H1 (cell line): ENCODE measurements around the gene ARNT2.

Experiments used
- BCL11A ChIP-seq, 2 experiments: IDR thresholded peaks; one replicate each; pipeline ENCODE4 v1.6.1; 2011; ENCODE audit warnings: low read depth in 2 of 2, low read length in 2 of 2, mild to moderate bottlenecking in 2 of 2
- CHD2 ChIP-seq: IDR thresholded peaks from 2 replicates; pipeline ENCODE4 v1.6.1; 2012; ENCODE audit warnings: low read length, improper control_type of control experiment
- HDAC2 ChIP-seq, 2 experiments: fragments of 300-600 bp in 1 of 2; sonication (generic) in 1 of 2; IDR thresholded peaks; 2 replicates each; pipeline ENCODE4 v1.6.1; 2011 to 2012; ENCODE audit warnings: low read depth in 2 of 2, low read length in 2 of 2, mild to moderate bottlenecking in 2 of 2, moderate library complexity in 2 of 2, borderline replicate concordance in 1 of 2, inconsistent platforms in 1 of 2
- KDM1A ChIP-seq: fragments of 200-600, 300-600 bp; sonication (generic); IDR thresholded peaks from 2 replicates; pipeline ENCODE4 v1.7.1; 2016; ENCODE audit warnings: mild to moderate bottlenecking, low read length, borderline replicate concordance
- NRF1 ChIP-seq: IDR thresholded peaks from 2 replicates; pipeline ENCODE4 v1.6.1; 2011; ENCODE audit warnings: mild to moderate bottlenecking, low read depth, low read length, improper control_type of control experiment
- POLR2AphosphoS5 ChIP-seq: IDR thresholded peaks from 2 replicates; pipeline ENCODE4 v1.6.1; 2011; ENCODE audit warnings: low read depth, low read length
- RNF2 ChIP-seq: fragments of 200-900, 300-1000 bp; sonication (generic); IDR thresholded peaks from 2 replicates; pipeline ENCODE4 v1.7.1; 2016; ENCODE audit warnings: borderline replicate concordance, low read depth, mild to moderate bottlenecking, antibody characterized with exemption, low read length; ENCODE audit not compliant: poor library complexity, severe bottlenecking; ENCODE audit errors: missing control alignments
- SAP30 ChIP-seq: fragments of 300-600 bp; sonication (generic); IDR thresholded peaks from 2 replicates; pipeline ENCODE4 v1.7.1; 2012; ENCODE audit warnings: low read length, moderate library complexity, mild to moderate bottlenecking, inconsistent platforms; ENCODE audit not compliant: insufficient read depth, insufficient replicate concordance
- YY1 ChIP-seq: IDR thresholded peaks from 2 replicates; pipeline ENCODE4 v1.6.1; 2011; ENCODE audit warnings: low read depth, mild to moderate bottlenecking, low read length
- TF ChIP-seq, protein P1 (sequence below): IDR thresholded peaks from 2 replicates; pipeline ENCODE4 v1.6.1; 2011; ENCODE audit warnings: low read length, improper control_type of control experiment
- TF ChIP-seq, protein P2 (sequence below), 3 experiments: IDR thresholded peaks; 1 replicate in 2 of 3; 2 replicates in 1 of 3; pipeline versions ENCODE4 v1.5.1 to v1.6.1; 2011; ENCODE audit warnings: low read length in 3 of 3, mild to moderate bottlenecking in 3 of 3, inconsistent platforms in 2 of 3, low read depth in 1 of 3, moderate library complexity in 1 of 3; ENCODE audit not compliant: insufficient read depth in 1 of 3; ENCODE audit errors: control extremely low read depth in 1 of 3

DNA sequence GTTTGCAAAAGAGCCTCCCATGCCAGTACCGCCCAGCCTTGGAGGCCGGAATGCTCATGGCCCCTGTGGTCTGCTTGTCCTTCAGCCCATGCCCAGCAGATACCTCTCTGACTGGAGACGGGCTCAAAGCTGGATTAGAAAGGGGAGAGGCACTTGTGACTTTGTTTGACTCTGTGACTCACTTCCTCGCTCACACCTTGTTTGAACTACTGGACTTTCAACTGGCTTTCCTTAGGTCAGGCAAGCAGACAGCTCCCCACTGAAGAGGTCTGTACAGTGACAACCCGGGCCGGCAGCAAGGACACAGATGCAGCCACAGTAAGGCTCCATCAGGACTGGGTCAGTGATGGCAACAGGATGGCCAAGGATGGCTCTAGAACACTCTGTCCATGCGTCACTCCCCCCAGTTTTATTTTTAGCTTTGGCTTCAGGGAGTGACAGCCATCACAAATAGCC lies 192.4 kb downstream of the ARNT2 start:
- no peak for TF ChIP-seq YY1
- TF ChIP-seq HDAC2 (IDR thresholded peaks at IDR 0.05; ENCODE audit: borderline replicate concordance in 1 of 2, low read depth in 2 of 2, low read length in 2 of 2), result no peak
- TF ChIP-seq CHD2, result no peak
- TF ChIP-seq BCL11A (IDR thresholded peaks at IDR 0.05; ENCODE audit: low read depth in 2 of 2, low read length in 2 of 2), result no peak
- TF ChIP-seq, protein P1, sequence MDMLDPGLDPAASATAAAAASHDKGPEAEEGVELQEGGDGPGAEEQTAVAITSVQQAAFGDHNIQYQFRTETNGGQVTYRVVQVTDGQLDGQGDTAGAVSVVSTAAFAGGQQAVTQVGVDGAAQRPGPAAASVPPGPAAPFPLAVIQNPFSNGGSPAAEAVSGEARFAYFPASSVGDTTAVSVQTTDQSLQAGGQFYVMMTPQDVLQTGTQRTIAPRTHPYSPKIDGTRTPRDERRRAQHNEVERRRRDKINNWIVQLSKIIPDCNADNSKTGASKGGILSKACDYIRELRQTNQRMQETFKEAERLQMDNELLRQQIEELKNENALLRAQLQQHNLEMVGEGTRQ, result no peak
- TF ChIP-seq, protein P2, sequence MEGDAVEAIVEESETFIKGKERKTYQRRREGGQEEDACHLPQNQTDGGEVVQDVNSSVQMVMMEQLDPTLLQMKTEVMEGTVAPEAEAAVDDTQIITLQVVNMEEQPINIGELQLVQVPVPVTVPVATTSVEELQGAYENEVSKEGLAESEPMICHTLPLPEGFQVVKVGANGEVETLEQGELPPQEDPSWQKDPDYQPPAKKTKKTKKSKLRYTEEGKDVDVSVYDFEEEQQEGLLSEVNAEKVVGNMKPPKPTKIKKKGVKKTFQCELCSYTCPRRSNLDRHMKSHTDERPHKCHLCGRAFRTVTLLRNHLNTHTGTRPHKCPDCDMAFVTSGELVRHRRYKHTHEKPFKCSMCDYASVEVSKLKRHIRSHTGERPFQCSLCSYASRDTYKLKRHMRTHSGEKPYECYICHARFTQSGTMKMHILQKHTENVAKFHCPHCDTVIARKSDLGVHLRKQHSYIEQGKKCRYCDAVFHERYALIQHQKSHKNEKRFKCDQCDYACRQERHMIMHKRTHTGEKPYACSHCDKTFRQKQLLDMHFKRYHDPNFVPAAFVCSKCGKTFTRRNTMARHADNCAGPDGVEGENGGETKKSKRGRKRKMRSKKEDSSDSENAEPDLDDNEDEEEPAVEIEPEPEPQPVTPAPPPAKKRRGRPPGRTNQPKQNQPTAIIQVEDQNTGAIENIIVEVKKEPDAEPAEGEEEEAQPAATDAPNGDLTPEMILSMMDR (IDR thresholded peaks at IDR 0.05; ENCODE audit: control extremely low read depth in 1 of 3, insufficient read depth in 1 of 3, low read depth in 1 of 3, low read length in 3 of 3), result no peak
- TF ChIP-seq SAP30, result no peak
- no peak for TF ChIP-seq RNF2
- no peak for TF ChIP-seq POLR2AphosphoS5
- no peak for TF ChIP-seq NRF1
- TF ChIP-seq KDM1A, result no peak
